ENCODE results near the gene NOD2. TPM values are rescaled to one million over a fixed set of nuclear protein-coding genes. Genes with fewer than 3 reads are reported as not detected.

Gene NOD2
- total RNA-seq, 1 experiment from 2014 or later, result 0.07 TPM

- H3K9me2 ChIP-seq (replicated peaks; ENCODE audit: low read length), result no peaks in the 10 kb centered on the region
- no peaks in the 10 kb centered on the region for H3K9me3 ChIP-seq (ENCODE audit: low read length)
- no peak for ATAC-seq
- H3K27ac ChIP-seq (ENCODE audit: low read length), result no peak overlapping the region
- ChIA-PET CTCF (interaction anchor here (0.7 kb wide), 1 partner anchor 186 kb away, joined by 7 read pairs; no protein-coding TSS in a partner anchor), POLR2A (ENCODE audit: unreplicated experiment) (no interaction called here)
- no peaks in the 10 kb centered on the region for H3F3A ChIP-seq (ENCODE audit: low read length, unreplicated experiment)
- no peak overlapping the region for H3K9ac ChIP-seq (ENCODE audit: low read length)
- no TSS peak for BruUV-seq (replicated peaks)
- no peak overlapping the region for H3K4me3 ChIP-seq (ENCODE audit: low read length)
- peak; percentile 32 for DNase-seq
- H3K27me3 ChIP-seq (ENCODE audit: low read length), result no peaks in the 10 kb centered on the region
- peak overlapping the region; percentile 56; the same call in 1 of the 2 replicates for H3K4me2 ChIP-seq (ENCODE audit: low read length)
- no peaks in the 10 kb centered on the region; the same call in 1 of the 2 replicates for H3K36me3 ChIP-seq (ENCODE audit: low read depth, low read length)
- H3K4me1 ChIP-seq (ENCODE audit: insufficient read depth, low read length), result peaks cover 34% of the 10 kb centered on the region
- TF ChIP-seq CTCF (conservative IDR thresholded peaks at IDR 0.05; ENCODE audit: low read depth, low read length) (no peak), EZH2 (IDR thresholded peaks at IDR 0.05; ENCODE audit: low read length, unreplicated experiment) (no peak), EZH2phosphoT487 (IDR thresholded peaks at IDR 0.05; ENCODE audit: borderline replicate concordance, low read length) (no peak)
- H4K20me1 ChIP-seq (ENCODE audit: low read length), result no peaks in the 10 kb centered on the region
- no peaks in the 10 kb centered on the region for H3K79me2 ChIP-seq (ENCODE audit: low read length)
- intact Hi-C loops (cut with micrococcal nuclease), result loop anchor here (5.0 to 10.0 kb wide), 2 partner anchors 78 to 380 kb away; partner anchors contain the start of gene BRD7
- H2AFZ ChIP-seq (ENCODE audit: low read length), result no peak overlapping the region
Measured at GRCh38 chr16:50744881-50745280, 51.5 kb downstream of the NOD2 start.

- no peaks in the 10 kb centered on the region for H3K9me2 ChIP-seq (replicated peaks; ENCODE audit: low read length)
- H3K27me3 ChIP-seq (ENCODE audit: low read length), result no peaks in the 10 kb centered on the region
- H4K20me1 ChIP-seq (ENCODE audit: low read length), result no peaks in the 10 kb centered on the region
- H3K9me3 ChIP-seq (ENCODE audit: low read length), result no peaks in the 10 kb centered on the region
- no peak for TF ChIP-seq EZH2 (IDR thresholded peaks at IDR 0.05; ENCODE audit: low read length, unreplicated experiment)
- TF ChIP-seq CTCF (conservative IDR thresholded peaks at IDR 0.05; ENCODE audit: low read depth, low read length), result no peak
- TF ChIP-seq EZH2phosphoT487 (IDR thresholded peaks at IDR 0.05; ENCODE audit: borderline replicate concordance, low read length), result no peak
- no peak overlapping the region for H3K27ac ChIP-seq (ENCODE audit: low read length)
- DNase-seq (no peak), ATAC-seq (no peak)
- peaks cover 30% of the 10 kb centered on the region for H3K4me1 ChIP-seq (ENCODE audit: insufficient read depth, low read length)
- H3K36me3 ChIP-seq (ENCODE audit: low read depth, low read length), result no peaks in the 10 kb centered on the region; the same call in 1 of the 2 replicates
- no peaks in the 10 kb centered on the region for H3K79me2 ChIP-seq (ENCODE audit: low read length)
- H3K4me3 ChIP-seq (ENCODE audit: low read length), result no peak overlapping the region
- no peak overlapping the region for H3K4me2 ChIP-seq (ENCODE audit: low read length)
- intact Hi-C loops (cut with micrococcal nuclease), result loop anchor here (5.0 to 10.0 kb wide), 2 partner anchors 79 to 381 kb away; partner anchors contain the start of gene BRD7
- CTCF ChIA-PET, result no interaction called here
- POLR2A ChIA-PET (ENCODE audit: unreplicated experiment), result no interaction called here
- H3K9ac ChIP-seq (ENCODE audit: low read length), result no peak overlapping the region
- no peaks in the 10 kb centered on the region for H3F3A ChIP-seq (ENCODE audit: low read length, unreplicated experiment)
- no peak overlapping the region for H2AFZ ChIP-seq (ENCODE audit: low read length)
- BruUV-seq (replicated peaks), result no TSS peak
Measured at GRCh38 chr16:50745940-50746339, 52.5 kb downstream of the NOD2 start.

GRCh38 chr16:50747207-50747956 is 54.0 kb downstream of the NOD2 start:
- H3K4me3 ChIP-seq (ENCODE audit: low read length), result no peak overlapping the region
- no peaks in the 10 kb centered on the region; the same call in 1 of the 2 replicates for H3K36me3 ChIP-seq (ENCODE audit: low read depth, low read length)
- ATAC-seq, result peak; percentile 18; the same call in 1 of the 2 replicates
- no peaks in the 10 kb centered on the region for H4K20me1 ChIP-seq (ENCODE audit: low read length)
- ChIA-PET POLR2A (ENCODE audit: unreplicated experiment) (no interaction called here), CTCF (no interaction called here)
- H3K9me3 ChIP-seq (ENCODE audit: low read length), result no peaks in the 10 kb centered on the region
- intact Hi-C loops (cut with micrococcal nuclease), result loop anchor here (5.0 to 10.0 kb wide), 2 partner anchors 80 to 383 kb away; partner anchors contain the start of gene BRD7
- no peaks in the 10 kb centered on the region for H3F3A ChIP-seq (ENCODE audit: low read length, unreplicated experiment)
- no peak overlapping the region for H3K27ac ChIP-seq (ENCODE audit: low read length)
- no peak overlapping the region for H2AFZ ChIP-seq (ENCODE audit: low read length)
- DNase-seq, result peak; percentile 39
- H3K4me1 ChIP-seq (ENCODE audit: insufficient read depth, low read length), result peaks cover 26% of the 10 kb centered on the region
- no peaks in the 10 kb centered on the region for H3K79me2 ChIP-seq (ENCODE audit: low read length)
- H3K9me2 ChIP-seq (replicated peaks; ENCODE audit: low read length), result no peaks in the 10 kb centered on the region
- no TSS peak for BruUV-seq (replicated peaks)
- H3K9ac ChIP-seq (ENCODE audit: low read length), result no peak overlapping the region
- no peaks in the 10 kb centered on the region for H3K27me3 ChIP-seq (ENCODE audit: low read length)
- TF ChIP-seq EZH2phosphoT487 (IDR thresholded peaks at IDR 0.05; ENCODE audit: borderline replicate concordance, low read length) (no peak), CTCF (conservative IDR thresholded peaks at IDR 0.05; ENCODE audit: low read depth, low read length) (peak; percentile 58; the same call in 1 of the 2 replicates)
- H3K4me2 ChIP-seq (ENCODE audit: low read length), result no peak overlapping the region

Measured in PC-3 (cell line).